Astrocyte (in vitro differentiated cells and primary cell): Measurements from ENCODE around the gene TTC12.

ENCODE experiments used
- CTCF ChIP-seq: IDR thresholded peaks from 2 replicates; pipeline ENCODE4 v1.5.1; 2011; ENCODE audit warnings: low read depth, mild to moderate bottlenecking, inconsistent platforms, low read length, moderate library complexity; ENCODE audit not compliant: insufficient read depth
- EZH2 ChIP-seq: IDR thresholded peaks from 2 replicates; pipeline ENCODE4 v1.6.1; 2012; ENCODE audit warnings: mild to moderate bottlenecking, low read length, inconsistent platforms; ENCODE audit not compliant: insufficient read depth

GRCh38 chr11:113324250-113324649 lies 9.9 kb downstream of the TTC12 start:
- TF ChIP-seq CTCF, result no peak
- no peak for TF ChIP-seq EZH2
